ENCODE data around the gene SLC37A1.

DNA sequence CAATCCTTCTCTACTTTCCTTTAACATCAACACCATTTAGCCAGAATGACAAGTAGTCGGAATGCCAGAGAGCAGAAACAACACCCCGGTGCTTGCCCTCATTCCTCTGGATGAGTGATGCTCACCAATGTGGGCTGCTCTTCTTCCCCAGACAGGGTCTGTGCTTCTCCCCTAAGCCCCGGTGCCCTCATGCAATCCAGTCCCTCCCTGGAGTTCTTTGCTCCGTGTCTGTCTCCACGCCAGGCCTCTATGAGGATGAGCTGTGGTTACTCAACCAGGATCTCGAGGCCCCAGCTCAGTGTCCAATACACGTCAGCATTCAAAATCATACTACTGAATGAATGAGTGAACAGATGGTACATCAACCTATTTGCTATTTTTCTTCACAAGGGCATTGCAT lies 110.0 kb downstream of the SLC37A1 start:
- TF ChIP-seq EZH2 (IDR thresholded peaks at IDR 0.05) (no peak), CTCF (IDR thresholded peaks at IDR 0.05 in 2 of 3, conservative IDR thresholded peaks at IDR 0.05 in 1 of 3; ENCODE audit: borderline replicate concordance in 1 of 3, insufficient read depth in 1 of 3, low read depth in 2 of 3, low read length in 2 of 3) (no peak), POLR2AphosphoS5 (IDR thresholded peaks at IDR 0.05; ENCODE audit: low read depth, low read length) (no peak), RAD21 (IDR thresholded peaks at IDR 0.05; ENCODE audit: low read depth) (no peak), JUND (IDR thresholded peaks at IDR 0.05) (no peak), SIN3A (IDR thresholded peaks at IDR 0.05; ENCODE audit: low read depth) (no peak), EZH2phosphoT487 (IDR thresholded peaks at IDR 0.05; ENCODE audit: borderline replicate concordance) (no peak)

Data from HCT116 (cell line).